ENCODE data around the gene MAGI3. TPM values are rescaled to one million over a fixed set of nuclear protein-coding genes. Genes with fewer than 3 reads are reported as not detected.

The MAGI3 gene
- total RNA-seq, 4 donors from 2014 or later, result 14.4 to 28.2 (median 24.4) TPM

DNA sequence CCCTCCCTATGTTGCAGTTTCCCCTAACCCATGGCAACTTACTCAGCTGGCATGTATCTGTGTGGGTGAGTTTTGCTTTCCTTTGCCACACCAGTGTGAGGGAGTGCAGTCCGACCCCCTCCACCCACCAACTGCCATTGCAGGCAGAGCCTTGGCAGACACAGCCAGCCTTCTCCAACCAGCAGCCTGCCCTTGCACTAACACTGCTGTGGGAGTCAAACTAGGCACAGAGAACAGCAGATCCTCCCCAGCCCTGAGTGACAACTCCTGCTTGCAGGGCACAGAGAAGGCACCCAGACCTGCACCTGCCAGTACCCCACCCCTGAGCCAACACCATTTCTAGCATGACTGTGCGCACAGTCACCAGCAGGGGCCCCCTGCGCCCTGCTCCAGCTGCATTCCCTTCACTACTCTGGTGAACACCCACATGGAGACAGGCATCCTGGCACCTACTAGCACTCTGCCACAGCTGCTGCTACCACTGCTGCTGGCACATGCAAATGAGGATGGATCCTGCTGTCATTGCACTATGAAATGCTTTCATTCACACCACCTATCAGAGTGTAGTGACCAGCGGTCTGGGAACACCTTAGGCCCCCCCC lies 98.4 kb downstream of the MAGI3 start:
- WGBS, 2 donors, result 77% methylated on average over 3 of the region's 4 CpGs; no CpG with 5 or more reads in 1 of the 2 donors
- Histone ChIP-seq H3K36me3 (no peaks in the 10 kb centered on the region), H3K4me1 (no peaks in the 10 kb centered on the region), H3K27me3 (no peaks in the 10 kb centered on the region), H3K27ac (no peak overlapping the region), H3K9me3 (peaks cover 0 to 13% (median 12%) of the 10 kb centered on the region in 3 donors), H3K4me3 (no peak overlapping the region)
- DNase-seq, result no peak
- no peak for TF ChIP-seq POLR2A (IDR thresholded peaks at IDR 0.05)
- TF ChIP-seq, protein P1, sequence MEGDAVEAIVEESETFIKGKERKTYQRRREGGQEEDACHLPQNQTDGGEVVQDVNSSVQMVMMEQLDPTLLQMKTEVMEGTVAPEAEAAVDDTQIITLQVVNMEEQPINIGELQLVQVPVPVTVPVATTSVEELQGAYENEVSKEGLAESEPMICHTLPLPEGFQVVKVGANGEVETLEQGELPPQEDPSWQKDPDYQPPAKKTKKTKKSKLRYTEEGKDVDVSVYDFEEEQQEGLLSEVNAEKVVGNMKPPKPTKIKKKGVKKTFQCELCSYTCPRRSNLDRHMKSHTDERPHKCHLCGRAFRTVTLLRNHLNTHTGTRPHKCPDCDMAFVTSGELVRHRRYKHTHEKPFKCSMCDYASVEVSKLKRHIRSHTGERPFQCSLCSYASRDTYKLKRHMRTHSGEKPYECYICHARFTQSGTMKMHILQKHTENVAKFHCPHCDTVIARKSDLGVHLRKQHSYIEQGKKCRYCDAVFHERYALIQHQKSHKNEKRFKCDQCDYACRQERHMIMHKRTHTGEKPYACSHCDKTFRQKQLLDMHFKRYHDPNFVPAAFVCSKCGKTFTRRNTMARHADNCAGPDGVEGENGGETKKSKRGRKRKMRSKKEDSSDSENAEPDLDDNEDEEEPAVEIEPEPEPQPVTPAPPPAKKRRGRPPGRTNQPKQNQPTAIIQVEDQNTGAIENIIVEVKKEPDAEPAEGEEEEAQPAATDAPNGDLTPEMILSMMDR (IDR thresholded peaks at IDR 0.05), result no peak
- intact Hi-C loops (cut with DNase I), result no loop called here

DNA sequence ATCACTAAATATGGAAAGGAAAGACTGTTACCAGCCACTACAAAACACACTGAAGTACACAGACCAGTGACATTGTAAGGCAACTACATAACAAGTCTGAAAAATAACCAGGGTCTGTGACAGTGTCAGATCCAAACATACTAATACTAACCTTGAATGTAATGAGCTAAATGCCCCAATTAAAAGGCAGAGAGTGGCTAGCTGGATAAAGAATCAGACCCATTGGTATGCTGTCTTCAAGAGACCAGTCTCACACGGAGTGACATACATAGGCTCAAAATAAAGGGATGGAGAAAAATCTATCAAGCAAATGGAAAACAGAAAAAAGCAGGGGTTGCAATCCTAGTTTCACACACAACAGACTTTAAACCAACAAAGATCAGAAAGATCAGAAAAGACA lies 100.1 kb downstream of the MAGI3 start:
- Histone ChIP-seq H3K27me3 (no peaks in the 10 kb centered on the region), H3K36me3 (no peaks in the 10 kb centered on the region), H3K4me3 (no peak overlapping the region), H3K4me1 (no peaks in the 10 kb centered on the region), H3K27ac (no peak overlapping the region), H3K9me3 (peaks cover 0 to 14% (median 12%) of the 10 kb centered on the region in 3 donors)
- 93 to 94% methylated on average over 1 of the region's 1 CpG for WGBS, 2 donors
- TF ChIP-seq, protein P1 (IDR thresholded peaks at IDR 0.05), result no peak
- no peak for TF ChIP-seq POLR2A (IDR thresholded peaks at IDR 0.05)
- no peak for DNase-seq
- intact Hi-C loops (cut with DNase I), result no loop called here

DNA sequence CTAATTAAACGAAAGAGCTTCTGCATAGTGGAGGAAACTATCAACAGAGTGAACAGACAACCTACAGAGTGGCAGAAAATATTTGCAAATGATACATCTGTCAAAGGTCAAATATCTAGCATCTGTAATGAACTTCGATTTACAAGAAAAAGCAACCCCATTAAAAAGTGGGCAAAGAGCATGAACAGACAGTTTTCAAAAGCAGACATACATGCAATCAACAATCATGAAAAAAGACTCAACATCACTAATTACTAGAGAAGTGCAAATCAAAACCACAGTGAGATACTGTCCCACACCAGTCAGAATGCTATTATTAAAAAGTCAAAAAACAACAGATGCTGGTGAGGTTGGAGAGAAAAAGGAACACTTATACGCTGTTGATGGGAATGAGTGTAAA lies 103.2 kb downstream of the MAGI3 start:
- peaks cover 0 to 14% (median 5%) of the 10 kb centered on the region in 3 donors for H3K9me3 ChIP-seq
- no peak overlapping the region for H3K4me3 ChIP-seq
- no peak overlapping the region for H3K27ac ChIP-seq
- intact Hi-C loops (cut with DNase I), result no loop called here
- no peaks in the 10 kb centered on the region for H3K4me1 ChIP-seq
- TF ChIP-seq, protein P1 (IDR thresholded peaks at IDR 0.05), result no peak
- no peak for TF ChIP-seq POLR2A (IDR thresholded peaks at IDR 0.05)
- H3K36me3 ChIP-seq, result no peaks in the 10 kb centered on the region
- DNase-seq, result no peak
- 68 to 74% methylated on average over 3 of the region's 3 CpGs for WGBS, 2 donors
- H3K27me3 ChIP-seq, result no peaks in the 10 kb centered on the region

GRCh38 chr1:113505357-113505756 lies 115.0 kb downstream of the MAGI3 start:
- H3K4me1 ChIP-seq, result no peaks in the 10 kb centered on the region
- H3K36me3 ChIP-seq, result no peaks in the 10 kb centered on the region
- no peak for DNase-seq
- H3K27me3 ChIP-seq, result no peaks in the 10 kb centered on the region
- WGBS, 2 donors, result 69 to 93% methylated on average over 1 of the region's 1 CpG
- peaks cover 0 to under 1% (median 0%) of the 10 kb centered on the region in 3 donors for H3K9me3 ChIP-seq
- H3K4me3 ChIP-seq, result no peak overlapping the region
- TF ChIP-seq POLR2A (IDR thresholded peaks at IDR 0.05), result no peak
- TF ChIP-seq, protein P1 (IDR thresholded peaks at IDR 0.05), result no peak
- no peak overlapping the region for H3K27ac ChIP-seq
- intact Hi-C loops (cut with DNase I), result no loop called here

- TF ChIP-seq, protein P1 (IDR thresholded peaks at IDR 0.05), result no peak
- no peak for TF ChIP-seq POLR2A (IDR thresholded peaks at IDR 0.05)
- intact Hi-C loops (cut with DNase I), result no loop called here
- no peak overlapping the region for H3K4me3 ChIP-seq
- H3K27me3 ChIP-seq, result no peaks in the 10 kb centered on the region
- DNase-seq, result no peak
- H3K4me1 ChIP-seq, result no peaks in the 10 kb centered on the region
- H3K27ac ChIP-seq, result no peak overlapping the region
- no peaks in the 10 kb centered on the region for H3K36me3 ChIP-seq
- H3K9me3 ChIP-seq, result peaks cover 0 to 17% (median 16%) of the 10 kb centered on the region in 3 donors
Observed at GRCh38 chr1:113507552-113508214, 117.4 kb downstream of the MAGI3 start.
